ENCODE measurements around the gene ATP11B.

ATP11B gene

GRCh38 chr3:182947888-182948287 lies 154.6 kb downstream of the ATP11B start:
- ChIA-PET POLR2A (ENCODE audit: low non-redundant PET) (no interaction called here), CTCF (no interaction called here)
- DNase-seq (ENCODE audit: low spot score) = no peak
- no peak for TF ChIP-seq CTCF (conservative IDR thresholded peaks at IDR 0.05; ENCODE audit: low read depth)
- H3K27ac ChIP-seq = no peak overlapping the region

- ChIA-PET POLR2A (ENCODE audit: low non-redundant PET) (no interaction called here), CTCF (no interaction called here)
- DNase-seq (ENCODE audit: low spot score) = no peak
- TF ChIP-seq CTCF (conservative IDR thresholded peaks at IDR 0.05; ENCODE audit: low read depth) = no peak
- H3K27ac ChIP-seq = no peak overlapping the region
Measured at GRCh38 chr3:182948305-182948704, 155.0 kb downstream of the ATP11B start.

- no peak overlapping the region for H3K27ac ChIP-seq
- DNase-seq (ENCODE audit: low spot score) = no peak
- no peak for TF ChIP-seq CTCF (conservative IDR thresholded peaks at IDR 0.05; ENCODE audit: low read depth)
- POLR2A ChIA-PET (ENCODE audit: low non-redundant PET) = no interaction called here
- CTCF ChIA-PET = no interaction called here
Measured at GRCh38 chr3:182949688-182950087, 156.4 kb downstream of the ATP11B start.

- CTCF ChIA-PET = no interaction called here
- TF ChIP-seq CTCF (conservative IDR thresholded peaks at IDR 0.05; ENCODE audit: low read depth) = no peak
- H3K27ac ChIP-seq = no peak overlapping the region
- no peak for DNase-seq (ENCODE audit: low spot score)
- POLR2A ChIA-PET (ENCODE audit: low non-redundant PET) = no interaction called here
Measured at GRCh38 chr3:182954553-182955235, 161.4 kb downstream of the ATP11B start.

GRCh38 chr3:182957226-182957625 lies 163.9 kb downstream of the ATP11B start:
- no peak overlapping the region for H3K27ac ChIP-seq
- TF ChIP-seq CTCF (conservative IDR thresholded peaks at IDR 0.05; ENCODE audit: low read depth) = no peak
- CTCF ChIA-PET = interaction anchor here (0.6 kb wide), 1 partner anchor 428 kb away, joined by 5 read pairs; no protein-coding TSS in a partner anchor
- DNase-seq (ENCODE audit: low spot score) = no peak
- POLR2A ChIA-PET (ENCODE audit: low non-redundant PET) = interaction anchor here (0.6 kb wide), 1 partner anchor 50 kb away, joined by 3 read pairs; no protein-coding TSS in a partner anchor

- ChIA-PET POLR2A (ENCODE audit: low non-redundant PET) (interaction anchor here (0.6 kb wide), 1 partner anchor 51 kb away, joined by 3 read pairs; no protein-coding TSS in a partner anchor), CTCF (interaction anchor here (0.6 kb wide), 1 partner anchor 427 kb away, joined by 5 read pairs; no protein-coding TSS in a partner anchor)
- TF ChIP-seq CTCF (conservative IDR thresholded peaks at IDR 0.05; ENCODE audit: low read depth) = no peak
- H3K27ac ChIP-seq = no peak overlapping the region
- DNase-seq (ENCODE audit: low spot score) = no peak
Measured at GRCh38 chr3:182957676-182958266, 164.5 kb downstream of the ATP11B start.
